ENCODE results near the gene FAM149B1.

FAM149B1 gene

GRCh38 chr10:73262880-73263555 lies 95.1 kb downstream of the FAM149B1 start:
- H3K27me3 Mint-ChIP-seq: no peaks in the 10 kb centered on the region
- H3K9me3 Mint-ChIP-seq: peaks cover 4% of the 10 kb centered on the region
- no peaks in the 10 kb centered on the region for H3K36me3 Mint-ChIP-seq
- peaks cover 7% of the 10 kb centered on the region for H3K4me1 Mint-ChIP-seq
- H3K27ac Mint-ChIP-seq: no peak overlapping the region
- no peak for ATAC-seq
- no peak overlapping the region for H3K4me3 Mint-ChIP-seq

GRCh38 chr10:73263693-73264347 lies 95.9 kb downstream of the FAM149B1 start:
- peaks cover 7% of the 10 kb centered on the region for H3K4me1 Mint-ChIP-seq
- no peaks in the 10 kb centered on the region for H3K27me3 Mint-ChIP-seq
- H3K9me3 Mint-ChIP-seq: peaks cover 2% of the 10 kb centered on the region
- ATAC-seq: no peak
- H3K27ac Mint-ChIP-seq: no peak overlapping the region
- no peak overlapping the region for H3K4me3 Mint-ChIP-seq
- no peaks in the 10 kb centered on the region for H3K36me3 Mint-ChIP-seq

DNA sequence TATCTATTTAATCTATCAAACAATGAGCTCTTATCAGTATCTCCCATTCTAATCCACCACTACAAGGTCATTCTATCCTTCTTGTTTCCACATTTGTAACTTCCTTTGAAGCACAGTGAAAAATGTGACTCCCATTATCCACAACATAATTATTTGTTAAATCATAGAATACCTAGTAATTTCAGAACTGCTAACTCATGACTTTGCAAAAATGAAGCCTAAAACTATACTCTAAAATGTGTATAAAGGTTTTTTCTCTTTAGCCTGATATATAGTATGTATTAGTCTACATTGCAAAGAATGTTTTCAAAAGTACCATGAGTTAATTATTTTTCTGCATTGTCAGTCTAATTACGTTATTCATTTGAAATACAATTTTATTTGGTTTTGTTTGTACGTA lies 96.5 kb downstream of the FAM149B1 start:
- Mint-ChIP-seq H3K27ac (no peak overlapping the region), H3K4me3 (no peak overlapping the region), H3K36me3 (no peaks in the 10 kb centered on the region), H3K4me1 (peaks cover 7% of the 10 kb centered on the region), H3K27me3 (no peaks in the 10 kb centered on the region), H3K9me3 (no peaks in the 10 kb centered on the region)
- no peak for ATAC-seq

GRCh38 chr10:73281097-73281496 lies 113.2 kb downstream of the FAM149B1 start:
- ATAC-seq: no peak
- H3K27ac Mint-ChIP-seq: no peak overlapping the region
- no peaks in the 10 kb centered on the region for H3K27me3 Mint-ChIP-seq

DNA sequence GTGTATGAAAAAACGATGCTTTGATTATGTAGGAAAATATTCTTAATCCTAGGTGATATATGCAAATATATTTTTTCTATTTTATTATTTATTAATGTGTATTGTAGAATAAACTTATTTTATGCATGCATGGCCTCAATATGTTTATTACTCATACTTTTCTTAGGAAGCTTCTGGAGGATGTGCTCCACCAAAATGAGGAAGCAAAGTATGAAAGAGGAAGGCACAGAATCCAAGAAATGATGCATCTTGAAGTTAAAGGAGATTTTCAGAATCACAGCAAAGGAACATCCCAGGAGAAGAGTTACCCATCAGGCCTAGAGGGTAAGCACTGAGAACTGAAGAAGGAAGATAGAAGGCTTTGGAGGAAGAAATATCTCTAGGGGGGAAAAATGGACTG lies 119.5 kb downstream of the FAM149B1 start:
- no peak for ATAC-seq
- H3K9me3 Mint-ChIP-seq: peaks cover 6% of the 10 kb centered on the region
- no peak overlapping the region for H3K27ac Mint-ChIP-seq
- peaks cover 16% of the 10 kb centered on the region for H3K36me3 Mint-ChIP-seq
- no peak overlapping the region for H3K4me3 Mint-ChIP-seq
- peaks cover 6% of the 10 kb centered on the region for H3K4me1 Mint-ChIP-seq
- H3K27me3 Mint-ChIP-seq: no peaks in the 10 kb centered on the region

More at GRCh38 chr10:73281097-73281496, 113.2 kb downstream of the FAM149B1 start:
- H3K9me3 Mint-ChIP-seq: no peaks in the 10 kb centered on the region
- no peak overlapping the region for H3K4me3 Mint-ChIP-seq
- H3K4me1 Mint-ChIP-seq: peaks cover 7% of the 10 kb centered on the region
- H3K36me3 Mint-ChIP-seq: no peaks in the 10 kb centered on the region

- Mint-ChIP-seq H3K9me3 (peaks cover 6% of the 10 kb centered on the region), H3K36me3 (peaks cover 16% of the 10 kb centered on the region), H3K27me3 (no peaks in the 10 kb centered on the region)
Observed at GRCh38 chr10:73289958-73290357, 122.0 kb downstream of the FAM149B1 start.

DNA sequence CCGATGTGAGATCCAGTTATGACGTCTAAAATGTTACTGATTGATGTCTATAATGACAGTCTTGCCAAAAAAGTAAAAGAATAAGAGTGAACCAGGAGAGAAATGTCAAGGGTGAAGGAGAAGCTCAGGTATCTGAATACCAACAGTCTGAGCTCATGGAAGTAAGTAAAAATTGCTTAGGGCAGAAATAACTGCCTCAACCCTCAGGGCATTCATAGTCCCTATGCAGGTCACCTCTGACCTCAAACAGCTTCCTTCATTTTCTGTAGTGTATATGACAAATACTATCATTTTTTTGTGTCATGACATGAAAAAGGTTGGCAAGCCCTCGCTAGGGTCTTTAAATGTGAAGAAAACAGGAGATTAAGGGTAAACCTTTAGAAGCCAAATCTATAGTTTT lies 125.5 kb downstream of the FAM149B1 start:
- H3K27me3 Mint-ChIP-seq: no peaks in the 10 kb centered on the region
- H3K27ac Mint-ChIP-seq: no peak overlapping the region
- H3K4me1 Mint-ChIP-seq: no peaks in the 10 kb centered on the region
- peaks cover 6% of the 10 kb centered on the region for H3K9me3 Mint-ChIP-seq
- ATAC-seq: no peak
- no peak overlapping the region for H3K4me3 Mint-ChIP-seq
- H3K36me3 Mint-ChIP-seq: peaks cover 22% of the 10 kb centered on the region

More at GRCh38 chr10:73289958-73290357, 122.0 kb downstream of the FAM149B1 start:
- no peak for ATAC-seq
- no peak overlapping the region for H3K4me3 Mint-ChIP-seq
- peaks cover 6% of the 10 kb centered on the region for H3K4me1 Mint-ChIP-seq
- H3K27ac Mint-ChIP-seq: no peak overlapping the region
